ENCODE data around the gene NTSR2. TPM values are rescaled to one million over a fixed set of nuclear protein-coding genes. Genes with fewer than 3 reads are reported as not detected.

Gene NTSR2, protein sequence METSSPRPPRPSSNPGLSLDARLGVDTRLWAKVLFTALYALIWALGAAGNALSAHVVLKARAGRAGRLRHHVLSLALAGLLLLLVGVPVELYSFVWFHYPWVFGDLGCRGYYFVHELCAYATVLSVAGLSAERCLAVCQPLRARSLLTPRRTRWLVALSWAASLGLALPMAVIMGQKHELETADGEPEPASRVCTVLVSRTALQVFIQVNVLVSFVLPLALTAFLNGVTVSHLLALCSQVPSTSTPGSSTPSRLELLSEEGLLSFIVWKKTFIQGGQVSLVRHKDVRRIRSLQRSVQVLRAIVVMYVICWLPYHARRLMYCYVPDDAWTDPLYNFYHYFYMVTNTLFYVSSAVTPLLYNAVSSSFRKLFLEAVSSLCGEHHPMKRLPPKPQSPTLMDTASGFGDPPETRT
- total RNA-seq (2021) (0.16 TPM in 1 of 3 replicates, not detected in the others), Bru-seq, nascent RNA (percentile 4 among the genes with signal in this experiment)
- long read RNA-seq, experiment 1, result 0 reads
- long read RNA-seq, experiment 2, result 0 reads
- long read RNA-seq, experiment 3, result 0 reads

- DNase-seq (ENCODE audit: low spot score), result peak; percentile 81
- Mint-ChIP-seq H3K36me3 (no peaks in the 10 kb centered on the region), H3K9me3 (no peaks in the 10 kb centered on the region), H3K27ac (no peak within 1 kb of the TSS; the same call in 1 of the 2 replicates), H3K27me3 (ENCODE audit: low read depth) (peaks cover 33% of the 10 kb centered on the region), H3K4me1 (peaks cover 9% of the 10 kb centered on the region), H3K4me3 (peak within 1 kb of the TSS; percentile 52)
- peak; percentile 95 for ATAC-seq
- CTCF ChIA-PET, result interaction anchor here (0.6 to 3.1 kb wide), 7 partner anchors 11 to 110 kb away, joined by 3 to 15 read pairs (median 3); no protein-coding TSS in a partner anchor
- POLR2A ChIA-PET, result no interaction called here
- TF ChIP-seq GABPB1 (CRISPR knock-in tag; IDR thresholded peaks at IDR 0.05) (peak; percentile 94), ZBTB43 (CRISPR knock-in tag; IDR thresholded peaks at IDR 0.05) (peak; percentile 99), NR2C2 (CRISPR knock-in tag; IDR thresholded peaks at IDR 0.05) (peak; percentile 92), OVOL2 (CRISPR knock-in tag; IDR thresholded peaks at IDR 0.05; ENCODE audit: borderline replicate concordance) (no peak), RELA (CRISPR knock-in tag; IDR thresholded peaks at IDR 0.05; ENCODE audit: borderline replicate concordance) (peak; percentile 100), ESRRA (CRISPR knock-in tag; IDR thresholded peaks at IDR 0.05; ENCODE audit: borderline replicate concordance) (peak; percentile 99), HMGA2 (CRISPR knock-in tag; IDR thresholded peaks at IDR 0.05) (no peak), JAZF1 (CRISPR knock-in tag; IDR thresholded peaks at IDR 0.05) (no peak), PRRX2 (CRISPR knock-in tag; IDR thresholded peaks at IDR 0.05) (peak; percentile 85; the same call in 1 of the 2 replicates), NR1H2 (CRISPR knock-in tag; IDR thresholded peaks at IDR 0.05) (no peak), ZNF671 (CRISPR knock-in tag; IDR thresholded peaks at IDR 0.05) (no peak), FOXJ3 (CRISPR knock-in tag; IDR thresholded peaks at IDR 0.05; ENCODE audit: borderline replicate concordance) (no peak), ZNF263 (CRISPR knock-in tag; IDR thresholded peaks at IDR 0.05; ENCODE audit: low read depth) (peak; percentile 91), ATF1 (CRISPR knock-in tag; IDR thresholded peaks at IDR 0.05) (peak; percentile 99), KAT7 (CRISPR knock-in tag; IDR thresholded peaks at IDR 0.05; ENCODE audit: borderline replicate concordance) (peak; percentile 99), GRHL2 (CRISPR knock-in tag; IDR thresholded peaks at IDR 0.05; ENCODE audit: insufficient replicate concordance, severe bottlenecking) (no peak), ZNF121 (CRISPR knock-in tag; IDR thresholded peaks at IDR 0.05) (peak; percentile 92; the same call in 1 of the 2 replicates), IRF2 (CRISPR knock-in tag; IDR thresholded peaks at IDR 0.05; ENCODE audit: borderline replicate concordance, low read depth) (peak; percentile 96), SMAD3 (CRISPR knock-in tag; IDR thresholded peaks at IDR 0.05; ENCODE audit: borderline replicate concordance) (peak; percentile 100), ZNF396 (CRISPR knock-in tag; IDR thresholded peaks at IDR 0.05; ENCODE audit: borderline replicate concordance) (peak; percentile 76; the same call in 1 of the 2 replicates), JUN (CRISPR knock-in tag; IDR thresholded peaks at IDR 0.05) (peak; percentile 99), TP53 (CRISPR knock-in tag; IDR thresholded peaks at IDR 0.05) (peak; percentile 99), ATF6 (CRISPR knock-in tag; IDR thresholded peaks at IDR 0.05) (no peak; the same call in 1 of the 2 replicates), ZNF138 (CRISPR knock-in tag; conservative IDR thresholded peaks at IDR 0.05) (peak; percentile 100), CBFB (CRISPR knock-in tag; IDR thresholded peaks at IDR 0.05; ENCODE audit: low read depth) (peak; percentile 99), STAT6 (CRISPR knock-in tag; conservative IDR thresholded peaks at IDR 0.05; ENCODE audit: low read depth) (peak; percentile 97; the same call in 1 of the 2 replicates), CREM (CRISPR knock-in tag; IDR thresholded peaks at IDR 0.05) (peak; percentile 96)
- TF ChIP-seq, protein P1, sequence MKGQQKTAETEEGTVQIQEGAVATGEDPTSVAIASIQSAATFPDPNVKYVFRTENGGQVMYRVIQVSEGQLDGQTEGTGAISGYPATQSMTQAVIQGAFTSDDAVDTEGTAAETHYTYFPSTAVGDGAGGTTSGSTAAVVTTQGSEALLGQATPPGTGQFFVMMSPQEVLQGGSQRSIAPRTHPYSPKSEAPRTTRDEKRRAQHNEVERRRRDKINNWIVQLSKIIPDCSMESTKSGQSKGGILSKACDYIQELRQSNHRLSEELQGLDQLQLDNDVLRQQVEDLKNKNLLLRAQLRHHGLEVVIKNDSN (CRISPR knock-in tag; IDR thresholded peaks at IDR 0.05), result peak; percentile 87
- TF ChIP-seq, protein P2, sequence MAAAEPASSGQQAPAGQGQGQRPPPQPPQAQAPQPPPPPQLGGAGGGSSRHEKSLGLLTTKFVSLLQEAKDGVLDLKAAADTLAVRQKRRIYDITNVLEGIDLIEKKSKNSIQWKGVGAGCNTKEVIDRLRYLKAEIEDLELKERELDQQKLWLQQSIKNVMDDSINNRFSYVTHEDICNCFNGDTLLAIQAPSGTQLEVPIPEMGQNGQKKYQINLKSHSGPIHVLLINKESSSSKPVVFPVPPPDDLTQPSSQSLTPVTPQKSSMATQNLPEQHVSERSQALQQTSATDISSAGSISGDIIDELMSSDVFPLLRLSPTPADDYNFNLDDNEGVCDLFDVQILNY (CRISPR knock-in tag; IDR thresholded peaks at IDR 0.05), result peak; percentile 100
Measured at GRCh38 chr2:11669454-11670291, at the start of gene NTSR2. TSS of gene NTSR2 (minus strand) at chr2:11670195. CDS start at chr2:11670129, 66 bp downstream.

Measured in WTC11 (cell line).